ENCODE results near the gene DPP7.
A peak's percentile ranks its signal among the peaks of the same experiment; 100 is the strongest.
"Not testable (repeated sequence)": the region's sequence is repeated elsewhere in the genome, so short reads cannot be mapped to it uniquely, and the experiment has no call there.

The DPP7 gene

GRCh38 chr9:137070906-137071275, 43.6 kb downstream of the DPP7 start:
- DNase-seq (ENCODE audit: low spot score), result no peak

GRCh38 chr9:137070201-137070905, 44.2 kb downstream of the DPP7 start, which contains the start of gene SAPCD2:
TSS of gene SAPCD2 (minus strand) at chr9:137070557. CDS start at chr9:137070460, 97 bp downstream.
- DNase-seq (ENCODE audit: low spot score), result peak; percentile 85

GRCh38 chr9:137069508-137070091, 44.9 kb downstream of the DPP7 start:
- no peak for DNase-seq (ENCODE audit: low spot score)

GRCh38 chr9:137068539-137069507, 45.7 kb downstream of the DPP7 start:
- DNase-seq (ENCODE audit: low spot score), result no peak

- peak; percentile 81 for DNase-seq (ENCODE audit: low spot score)
Measured at GRCh38 chr9:137067860-137068538, 46.5 kb downstream of the DPP7 start.

- no peak for DNase-seq (ENCODE audit: low spot score)
Measured at GRCh38 chr9:137066096-137066861, 48.3 kb downstream of the DPP7 start.

GRCh38 chr9:137065336-137065967, 49.1 kb downstream of the DPP7 start:
- DNase-seq (ENCODE audit: low spot score), result no peak

- no peak for DNase-seq (ENCODE audit: low spot score)
Measured at GRCh38 chr9:137064880-137065164, 49.7 kb downstream of the DPP7 start.

GRCh38 chr9:137064027-137064879, 50.3 kb downstream of the DPP7 start:
- DNase-seq (ENCODE audit: low spot score), result peak; percentile 65

GRCh38 chr9:137063311-137064026, 51.1 kb downstream of the DPP7 start:
- DNase-seq (ENCODE audit: low spot score), result no peak

- DNase-seq (ENCODE audit: low spot score), result not testable (repeated sequence)
Measured at GRCh38 chr9:137062798-137063197, 51.7 kb downstream of the DPP7 start.

GRCh38 chr9:137062384-137062783, 52.1 kb downstream of the DPP7 start:
- DNase-seq (ENCODE audit: low spot score), result no peak

Data from hematopoietic multipotent progenitor cell treated with erythropoietin and hydrocortisone succinate and interleukin-3 and kit ligand, for 15 days (in vitro differentiated cells).